Measurements from ENCODE around the gene IDI1. TPM values are rescaled to one million over a fixed set of nuclear protein-coding genes. Genes with fewer than 3 reads are reported as not detected.

Gene IDI1
- total RNA-seq, 1 experiment from 2014 or later = 44.7 TPM

DNA sequence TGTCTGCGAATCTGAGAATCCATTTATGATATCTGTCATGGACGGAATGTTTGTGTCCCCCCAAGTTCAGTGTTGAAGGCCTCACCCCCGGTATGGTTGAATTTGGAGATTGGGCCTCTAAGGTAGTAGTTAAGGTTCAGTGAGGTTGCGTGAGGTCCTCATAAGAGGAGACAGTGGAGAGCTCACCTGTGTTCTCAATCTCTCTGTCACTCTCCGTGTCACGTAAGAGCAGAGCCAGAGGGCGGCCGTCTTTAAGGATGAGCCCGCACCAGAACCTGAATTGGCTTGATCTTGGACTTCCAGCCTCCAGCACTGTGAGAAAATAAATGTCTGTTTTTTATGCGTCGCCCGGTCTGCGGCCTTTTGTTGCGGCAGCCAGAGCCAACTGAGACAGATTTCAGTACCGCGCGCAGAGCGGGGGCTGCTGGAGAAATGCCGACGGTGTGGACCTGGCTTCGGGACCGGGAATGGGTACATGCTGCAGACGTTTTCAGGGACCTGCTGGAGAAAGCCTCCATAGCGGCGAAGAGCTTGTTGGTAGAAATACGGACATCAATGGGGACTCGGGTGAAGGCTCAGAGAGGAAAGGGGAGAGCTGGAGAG, 47.5 kb upstream of the IDI1 start:
- H3K9me3 Mint-ChIP-seq = no peaks in the 10 kb centered on the region
- WGBS (ENCODE audit: extremely low coverage, insufficient read length, low lambda C conversion rate) = no CpG with 5 or more reads among the region's 27 CpGs
- H2AFZ ChIP-seq (ENCODE audit: low read length) = no peak overlapping the region
- no peaks in the 10 kb centered on the region for H3K23me2 ChIP-seq (ENCODE audit: insufficient read length, low read depth, low read length, poor library complexity, severe bottlenecking)
- no peak overlapping the region for H3K4me3 Mint-ChIP-seq
- no peaks in the 10 kb centered on the region for H3K9me3 ChIP-seq (ENCODE audit: control insufficient read depth, low read depth, low read length)
- no peak overlapping the region for H3K4me2 ChIP-seq (ENCODE audit: insufficient read depth, insufficient read length, low read length)
- no peak overlapping the region for H4K91ac ChIP-seq (ENCODE audit: insufficient read length, low read depth, low read length)
- no peak overlapping the region for H4K8ac ChIP-seq (replicated peaks; ENCODE audit: insufficient read length, low read depth, low read length)
- TF ChIP-seq, protein P1, sequence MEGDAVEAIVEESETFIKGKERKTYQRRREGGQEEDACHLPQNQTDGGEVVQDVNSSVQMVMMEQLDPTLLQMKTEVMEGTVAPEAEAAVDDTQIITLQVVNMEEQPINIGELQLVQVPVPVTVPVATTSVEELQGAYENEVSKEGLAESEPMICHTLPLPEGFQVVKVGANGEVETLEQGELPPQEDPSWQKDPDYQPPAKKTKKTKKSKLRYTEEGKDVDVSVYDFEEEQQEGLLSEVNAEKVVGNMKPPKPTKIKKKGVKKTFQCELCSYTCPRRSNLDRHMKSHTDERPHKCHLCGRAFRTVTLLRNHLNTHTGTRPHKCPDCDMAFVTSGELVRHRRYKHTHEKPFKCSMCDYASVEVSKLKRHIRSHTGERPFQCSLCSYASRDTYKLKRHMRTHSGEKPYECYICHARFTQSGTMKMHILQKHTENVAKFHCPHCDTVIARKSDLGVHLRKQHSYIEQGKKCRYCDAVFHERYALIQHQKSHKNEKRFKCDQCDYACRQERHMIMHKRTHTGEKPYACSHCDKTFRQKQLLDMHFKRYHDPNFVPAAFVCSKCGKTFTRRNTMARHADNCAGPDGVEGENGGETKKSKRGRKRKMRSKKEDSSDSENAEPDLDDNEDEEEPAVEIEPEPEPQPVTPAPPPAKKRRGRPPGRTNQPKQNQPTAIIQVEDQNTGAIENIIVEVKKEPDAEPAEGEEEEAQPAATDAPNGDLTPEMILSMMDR (conservative IDR thresholded peaks at IDR 0.05) = no peak
- no peaks in the 10 kb centered on the region for H3K4me1 ChIP-seq (ENCODE audit: insufficient read depth, low read length)
- H3K36me3 Mint-ChIP-seq (ENCODE audit: insufficient read depth in 1 of 3, low read depth in 3 of 3) = peaks cover 3 to 13% (median 8%) of the 10 kb centered on the region in 3 experiments; a peak in 5 of 7 replicates
- H3K18ac ChIP-seq (ENCODE audit: insufficient read length, low read depth, low read length) = no peak overlapping the region
- no peak overlapping the region for H2BK120ac ChIP-seq (ENCODE audit: low read depth, low read length, poor library complexity, severe bottlenecking)
- no peak overlapping the region for H2BK15ac ChIP-seq (ENCODE audit: low read depth, low read length)
- 0 out of 2 replicates have a peak, but pooled peaks cover 1% of the 10 kb centered on the region for H3K79me2 ChIP-seq (ENCODE audit: insufficient read depth, low read length)
- H2BK5ac ChIP-seq (ENCODE audit: insufficient read length, low read length) = no peak overlapping the region
- H3K9ac ChIP-seq (ENCODE audit: extremely low read depth, insufficient read length, low read length) = no peak overlapping the region
- H3K56ac ChIP-seq (ENCODE audit: insufficient read length, low read depth, low read length) = no peak overlapping the region
- H3K27ac Mint-ChIP-seq = no peak overlapping the region
- no peaks in the 10 kb centered on the region for H3K27me3 Mint-ChIP-seq (ENCODE audit: low read depth)
- no peak overlapping the region for H2BK12ac ChIP-seq (ENCODE audit: insufficient read length, low read depth, low read length)
- peaks cover 5 to 8% of the 10 kb centered on the region in 2 experiments; a peak in 3 of 4 replicates for H3K4me1 Mint-ChIP-seq
- no peak overlapping the region for H2AK5ac ChIP-seq (ENCODE audit: insufficient read length, low read length)
- no peaks in the 10 kb centered on the region for H3K27me3 ChIP-seq (ENCODE audit: insufficient read depth, low read length)
- H3K27ac ChIP-seq (ENCODE audit: insufficient read length, low read depth, low read length) = no peak overlapping the region
- DNase-seq = no peak
- H2BK20ac ChIP-seq (ENCODE audit: low read depth, low read length, poor library complexity, severe bottlenecking) = no peak overlapping the region
- no peak overlapping the region for H4K5ac ChIP-seq (ENCODE audit: insufficient read length, low read depth, low read length)
- no peak overlapping the region for H3K4ac ChIP-seq (ENCODE audit: low read depth, low read length)
- H3K79me1 ChIP-seq (ENCODE audit: insufficient read depth, low read depth, low read length, poor library complexity, severe bottlenecking) = no peaks in the 10 kb centered on the region
- H3T11ph ChIP-seq (ENCODE audit: low read length) = no peak overlapping the region
- no peak overlapping the region for H3K14ac ChIP-seq (ENCODE audit: insufficient read depth, low read length)
- no peak overlapping the region for H3K23ac ChIP-seq (ENCODE audit: insufficient read length, low read depth, low read length)
- no peaks in the 10 kb centered on the region for H4K20me1 ChIP-seq (ENCODE audit: control insufficient read depth, insufficient read depth, insufficient read length)

All from H9 (cell line).